HG03571 (cell line): ENCODE measurements around the gene STK4.
A peak's percentile ranks its signal among the peaks of the same experiment; 100 is the strongest.

Experiments
- ATAC-seq: cut with Tn5 transposase; IDR thresholded peaks from one replicate; pipeline ENCODE4 v1.9.1; 2021; ENCODE audit not compliant: unreplicated experiment

STK4 gene

DNA sequence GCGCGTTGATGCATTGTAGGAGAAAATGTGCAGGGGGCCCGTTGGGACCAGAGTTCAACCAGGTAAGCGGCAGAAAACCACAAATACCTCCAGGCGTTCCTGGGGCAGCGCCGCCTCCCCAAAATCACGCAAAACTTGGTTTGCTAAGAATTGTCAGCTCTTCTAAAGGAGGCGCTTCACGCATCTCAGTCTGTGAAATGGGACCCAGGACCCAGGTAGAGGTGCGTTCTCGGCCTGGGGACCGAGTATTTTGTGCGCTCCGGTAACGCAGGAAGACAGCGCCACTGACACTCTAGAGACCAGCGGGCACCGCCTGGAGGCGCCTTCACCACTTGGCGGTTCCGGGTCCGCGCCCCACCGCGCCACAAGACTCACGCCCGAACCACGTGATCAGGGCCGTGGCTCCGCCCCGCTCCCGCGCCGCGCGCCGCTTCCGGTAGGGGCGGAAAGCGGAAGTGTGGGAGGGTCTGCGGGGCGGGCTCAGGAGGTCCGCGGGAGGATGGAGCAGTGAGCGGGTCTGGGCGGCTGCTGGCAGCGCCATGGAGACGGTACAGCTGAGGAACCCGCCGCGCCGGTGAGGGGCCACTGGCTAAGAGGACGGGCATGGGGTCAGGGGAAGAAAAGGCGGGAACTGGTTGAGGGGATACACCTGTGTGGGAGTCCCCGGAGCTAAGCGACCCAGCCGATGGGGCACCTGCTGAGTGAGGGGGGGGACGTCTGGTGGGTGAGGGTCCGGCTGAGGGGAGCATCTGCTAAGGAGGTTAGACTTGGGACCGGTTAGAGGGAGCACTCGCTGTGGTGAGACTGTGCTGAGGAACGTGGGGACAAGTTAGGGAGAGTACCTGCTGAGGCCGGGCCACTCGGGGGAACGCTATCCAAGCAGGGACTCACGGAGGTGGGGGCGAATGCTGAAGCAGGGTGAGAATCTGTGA is at the start of gene STK4:
STK4 (plus strand) TSS at position 483 of the 932 bp plus-strand sequence; CDS start at position 540, 57 bp downstream.
- peak; percentile 58 for ATAC-seq

DNA sequence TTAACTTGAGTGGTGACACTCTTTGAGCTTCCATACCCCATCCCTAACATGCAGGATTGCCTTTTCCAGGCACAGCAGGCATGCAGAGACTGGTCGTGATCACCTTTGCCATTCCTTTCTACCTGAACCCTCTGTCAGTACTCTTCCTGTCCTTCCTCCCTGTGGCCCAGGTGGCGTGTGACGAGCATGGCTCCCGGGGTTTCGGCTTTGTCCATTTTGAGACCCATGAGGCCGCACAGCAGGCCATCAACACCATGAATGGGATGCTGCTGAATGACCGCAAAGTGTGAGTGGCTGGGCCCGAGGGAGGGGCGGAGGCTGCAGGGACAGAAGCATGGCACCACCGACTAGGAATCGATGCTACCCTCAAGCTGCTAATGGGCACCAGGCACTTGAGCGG is 49.7 kb upstream of the STK4 start:
- no peak for ATAC-seq

DNA sequence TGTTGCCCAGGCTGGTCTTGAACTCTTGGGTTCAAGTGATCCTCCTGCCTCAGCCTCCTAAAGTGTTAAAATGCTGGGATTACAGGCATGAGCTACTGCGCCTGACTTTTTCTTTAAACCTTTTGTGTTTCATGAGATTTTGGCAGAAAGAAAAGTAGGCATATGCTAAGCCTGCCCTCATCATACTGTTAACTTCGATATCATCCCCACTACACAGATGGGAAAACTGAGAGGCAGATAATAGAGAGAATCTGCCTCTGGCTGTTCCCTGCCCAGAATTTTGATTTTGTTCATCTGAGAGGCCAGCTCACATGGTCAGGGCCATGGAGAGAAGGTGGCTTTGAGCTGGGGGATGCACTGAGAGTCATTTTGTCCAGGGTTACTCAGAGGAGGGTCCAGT is 48.9 kb upstream of the STK4 start:
- ATAC-seq: no peak

DNA sequence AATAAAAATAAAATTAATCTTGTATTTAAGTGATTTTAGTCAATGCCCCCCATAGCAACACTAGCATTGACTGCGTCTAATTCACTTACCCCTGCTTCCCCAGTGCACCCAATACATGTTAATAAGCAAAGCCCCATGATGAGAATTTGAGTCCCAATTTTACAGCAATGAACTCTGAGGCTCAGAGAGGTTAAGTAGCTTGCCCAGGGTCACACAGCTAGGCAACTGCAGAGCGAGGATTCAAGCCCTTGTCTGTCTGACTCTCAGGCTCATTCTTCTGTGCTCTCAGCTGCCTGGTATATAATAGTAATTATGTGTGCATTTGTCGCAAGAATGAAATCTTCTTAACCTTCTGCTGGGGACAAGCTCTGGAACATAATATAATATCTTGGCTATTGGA is 48.0 kb upstream of the STK4 start:
- no peak for ATAC-seq

DNA sequence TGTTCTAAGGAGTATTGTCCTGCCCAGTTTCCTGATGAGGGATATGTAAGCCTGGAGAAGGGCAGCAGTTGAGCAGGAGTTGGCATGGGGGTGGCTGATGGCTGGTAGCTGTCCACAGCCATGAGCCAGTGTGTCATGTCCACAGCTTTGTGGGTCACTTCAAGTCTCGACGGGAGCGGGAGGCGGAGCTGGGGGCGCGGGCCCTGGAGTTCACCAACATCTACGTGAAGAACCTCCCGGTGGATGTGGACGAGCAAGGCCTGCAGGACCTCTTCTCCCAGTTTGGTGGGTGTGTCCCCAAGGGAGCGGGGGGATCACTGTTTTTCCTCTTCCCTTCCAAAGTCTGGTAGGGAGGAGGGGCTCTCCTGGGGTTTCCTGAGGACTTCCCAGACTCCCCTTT is 47.6 kb upstream of the STK4 start:
- no peak for ATAC-seq

DNA sequence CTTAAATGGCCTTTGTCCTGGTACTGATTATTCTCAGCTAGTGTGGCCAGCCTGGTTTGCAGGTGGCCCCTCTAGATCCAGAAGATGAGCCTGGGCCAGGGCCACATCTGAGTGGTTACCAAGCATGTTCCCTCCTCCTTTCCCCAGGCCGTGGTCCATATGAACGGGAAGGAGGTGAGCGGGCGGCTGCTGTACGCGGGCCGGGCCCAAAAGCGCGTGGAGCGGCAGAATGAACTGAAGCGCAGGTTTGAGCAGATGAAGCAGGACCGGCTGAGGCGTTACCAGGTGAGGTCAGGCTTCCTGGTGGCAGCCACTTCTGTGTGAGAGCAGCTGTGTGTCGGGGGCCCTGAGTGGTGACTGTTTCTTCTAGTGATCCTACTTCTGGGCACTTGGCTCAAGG is 44.9 kb upstream of the STK4 start:
- ATAC-seq: no peak

DNA sequence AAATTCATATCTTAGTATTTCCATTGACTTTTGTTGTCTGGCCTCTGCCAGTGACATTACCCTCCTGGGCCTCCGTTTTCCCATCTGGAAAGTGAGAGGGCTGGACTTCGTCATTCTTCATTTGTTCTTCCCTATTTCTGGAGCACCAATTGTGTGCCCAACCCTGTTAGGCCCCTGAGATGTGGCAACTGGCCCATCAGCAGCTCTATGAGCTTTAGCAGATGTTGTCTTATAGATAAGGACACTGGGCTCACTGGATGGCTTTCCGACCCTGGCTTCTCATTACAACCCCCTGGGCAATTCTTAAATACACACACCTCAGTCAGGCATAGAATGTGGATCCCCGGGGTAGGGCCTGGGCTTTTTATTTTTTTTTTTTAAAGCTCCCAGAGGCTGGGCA is 41.8 kb upstream of the STK4 start:
- ATAC-seq: no peak

DNA sequence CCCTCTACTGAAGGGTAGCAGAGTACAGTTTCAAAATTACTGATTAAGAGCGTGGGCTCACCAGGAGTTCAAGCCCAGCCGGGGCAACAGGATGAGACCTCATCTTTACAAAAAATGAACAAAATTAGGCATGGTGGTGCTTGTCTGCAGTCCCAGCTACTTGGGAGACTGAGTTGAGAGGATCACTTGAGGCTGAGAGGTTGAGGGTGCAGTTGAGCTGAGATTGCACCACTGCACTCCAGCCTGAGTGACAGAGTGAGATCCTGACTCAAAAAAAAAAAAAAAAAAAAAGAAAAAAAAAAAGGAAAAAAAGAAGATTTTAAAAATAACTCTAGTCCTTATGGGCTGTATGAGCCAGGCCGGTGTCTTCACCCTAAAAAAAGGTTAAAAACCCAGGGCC is 37.7 kb upstream of the STK4 start:
- no peak for ATAC-seq

DNA sequence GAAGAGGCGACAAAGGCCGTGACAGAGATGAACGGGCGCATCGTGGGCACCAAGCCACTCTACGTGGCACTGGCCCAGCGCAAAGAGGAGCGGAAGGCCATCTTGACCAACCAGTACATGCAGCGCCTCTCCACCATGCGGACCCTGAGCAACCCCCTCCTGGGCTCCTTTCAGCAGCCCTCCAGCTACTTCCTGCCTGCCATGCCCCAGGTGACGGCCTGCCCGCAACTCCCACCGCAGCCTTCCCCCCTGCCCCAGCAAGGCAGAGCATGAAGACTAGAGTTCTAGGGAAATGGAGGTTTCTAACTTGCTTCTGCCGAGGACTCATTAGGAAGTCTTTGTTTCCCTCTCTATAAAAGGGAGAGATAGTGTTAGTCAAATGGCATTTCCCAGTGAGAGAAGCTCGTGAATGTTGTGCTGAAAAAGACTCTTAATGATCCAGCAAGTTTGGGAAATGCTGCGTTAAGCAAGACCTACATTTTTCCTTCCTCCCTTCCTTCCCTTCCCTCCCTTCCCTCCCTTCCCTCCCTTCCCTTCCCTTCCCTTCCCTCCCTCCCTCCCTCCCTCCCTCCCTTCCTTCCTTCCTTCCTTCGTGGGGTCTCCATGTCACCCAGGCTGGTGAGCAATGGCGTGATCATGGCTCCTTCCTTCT is 35.7 kb upstream of the STK4 start:
- no peak for ATAC-seq

DNA sequence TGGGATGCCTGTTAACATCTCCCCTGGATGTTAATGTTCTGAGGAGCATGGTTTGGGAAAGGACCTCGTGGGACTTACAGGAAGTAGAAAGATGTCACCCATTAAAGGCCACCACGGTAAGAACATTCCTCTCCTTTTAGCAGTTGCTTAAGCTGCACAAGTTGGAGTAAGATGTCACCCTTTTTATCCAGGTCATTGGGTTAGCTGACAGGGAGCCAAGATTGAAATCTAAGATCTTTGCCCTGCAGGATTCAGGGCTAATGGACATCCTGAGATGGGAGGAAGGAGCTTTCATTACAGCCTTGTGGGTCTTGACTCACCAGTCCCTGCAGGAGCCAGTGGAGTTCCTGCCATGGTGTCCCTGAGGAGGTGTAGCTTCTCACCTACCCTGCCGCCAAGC is 34.4 kb upstream of the STK4 start:
- no peak for ATAC-seq

DNA sequence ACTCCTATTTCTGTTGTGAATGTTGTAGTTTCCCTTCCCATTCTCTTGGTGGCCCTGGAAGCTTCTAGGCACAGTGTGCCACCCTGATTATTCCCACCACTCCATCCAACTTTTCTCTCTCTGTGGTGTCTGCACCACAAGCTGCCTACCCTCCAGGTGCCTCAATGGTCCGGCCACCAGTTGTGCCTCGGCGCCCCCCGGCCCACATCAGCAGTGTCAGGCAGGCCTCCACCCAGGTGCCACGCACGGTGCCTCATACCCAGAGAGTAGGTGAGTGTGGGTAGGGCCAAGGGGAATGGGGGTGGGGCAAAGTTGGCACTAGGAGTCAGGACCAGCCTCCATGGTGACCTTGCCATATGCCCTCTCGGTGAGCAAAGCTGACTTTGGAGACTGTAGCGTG is 33.4 kb upstream of the STK4 start:
- ATAC-seq: no peak

DNA sequence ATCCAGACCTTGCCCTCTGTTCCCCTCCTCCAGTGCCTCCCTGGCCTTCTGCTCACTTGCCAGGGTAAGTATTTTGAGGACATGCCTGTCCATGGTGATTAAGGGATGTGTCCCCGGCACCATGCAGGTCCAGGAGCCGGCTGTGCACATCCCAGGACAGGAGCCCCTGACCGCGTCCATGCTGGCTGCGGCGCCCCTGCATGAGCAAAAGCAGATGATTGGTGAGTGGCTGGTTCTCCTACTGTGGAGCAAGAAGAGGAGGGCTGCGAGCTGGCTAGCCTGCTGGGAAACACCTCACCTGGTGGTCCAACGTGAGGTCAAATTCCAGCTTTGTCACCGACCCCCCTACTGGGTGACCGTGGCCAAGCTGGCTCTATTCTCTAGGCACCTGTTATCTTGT is 29.8 kb upstream of the STK4 start:
- ATAC-seq: no peak

DNA sequence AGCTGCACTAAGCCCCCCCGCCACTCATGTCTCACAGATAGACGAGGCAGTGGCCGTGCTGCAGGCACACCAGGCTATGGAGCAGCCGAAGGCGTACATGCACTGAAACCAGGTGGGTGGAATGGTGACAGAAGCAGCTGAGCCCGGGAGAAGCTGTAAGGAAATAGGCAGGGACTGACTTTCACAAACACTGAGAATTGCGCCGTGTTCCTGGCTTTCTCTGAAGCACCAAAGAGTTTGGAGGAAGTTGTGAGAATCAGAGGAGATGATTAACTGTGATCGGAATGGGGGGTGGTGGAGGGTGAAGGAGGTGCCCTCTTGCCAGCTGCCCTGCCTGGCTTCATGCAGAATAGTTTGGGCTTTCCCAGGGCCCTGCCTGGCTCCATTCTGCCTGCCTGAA is 27.7 kb upstream of the STK4 start:
- no peak for ATAC-seq

DNA sequence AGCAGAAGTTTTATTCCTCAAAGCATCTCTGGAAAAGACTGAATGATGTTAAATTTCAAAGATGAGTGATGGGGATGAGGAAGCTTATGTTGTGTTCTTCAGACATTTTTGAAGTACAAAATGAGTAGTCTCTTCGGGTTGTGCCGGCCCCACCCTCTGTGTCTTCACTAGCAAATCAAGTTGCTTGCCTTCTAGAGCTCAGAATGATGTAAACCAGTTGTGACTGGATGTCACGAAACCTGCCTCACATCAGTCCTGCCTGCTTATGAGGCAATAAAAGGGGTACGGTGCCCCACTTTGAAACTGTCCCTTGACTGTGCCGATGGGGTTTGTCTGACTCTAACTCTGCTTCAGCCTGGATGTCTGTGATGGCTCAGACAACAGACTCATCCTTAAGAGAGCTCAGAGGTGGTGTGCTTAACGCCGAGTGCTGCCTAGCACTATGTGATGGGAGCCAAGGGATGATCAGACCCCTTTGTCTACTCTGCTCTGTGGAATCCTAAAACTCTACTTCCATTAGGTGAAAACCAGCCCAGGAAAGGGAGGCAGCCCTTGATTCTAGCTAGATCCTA is 25.1 kb upstream of the STK4 start:
- no peak for ATAC-seq

DNA sequence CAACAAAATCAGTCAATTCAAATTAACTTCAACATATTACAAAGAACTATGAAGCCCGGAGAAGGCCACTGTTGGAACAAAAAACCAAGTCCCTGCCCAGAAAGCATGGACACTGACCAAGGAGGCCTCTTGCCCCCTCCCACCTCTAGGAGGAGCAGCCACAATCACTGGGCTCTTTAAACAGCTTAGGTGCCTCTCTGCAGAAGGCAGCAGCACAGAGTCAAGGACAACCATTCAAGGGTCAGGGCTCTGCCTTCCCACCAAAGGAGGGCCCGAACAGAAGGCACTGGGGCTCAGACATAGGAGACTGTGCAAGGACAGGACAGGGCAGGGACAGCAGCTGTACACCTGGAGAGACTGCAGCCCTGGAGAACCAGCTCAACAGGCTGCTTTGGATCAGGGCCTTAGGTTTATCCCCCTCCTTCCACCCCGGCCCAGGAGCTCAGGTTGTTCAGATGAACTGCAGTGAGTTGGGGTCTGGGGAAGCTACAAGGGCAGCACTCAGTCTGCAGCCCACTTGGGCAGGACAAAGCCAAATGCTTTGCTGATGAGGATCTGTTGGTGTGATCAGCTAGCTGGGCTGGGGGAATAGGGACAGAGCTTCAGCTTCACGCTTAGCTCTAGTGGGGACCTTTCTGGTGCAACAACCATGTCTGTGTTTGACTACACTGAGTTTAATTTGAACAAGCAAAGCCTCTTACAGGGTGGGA is 23.9 kb upstream of the STK4 start:
- ATAC-seq: no peak

DNA sequence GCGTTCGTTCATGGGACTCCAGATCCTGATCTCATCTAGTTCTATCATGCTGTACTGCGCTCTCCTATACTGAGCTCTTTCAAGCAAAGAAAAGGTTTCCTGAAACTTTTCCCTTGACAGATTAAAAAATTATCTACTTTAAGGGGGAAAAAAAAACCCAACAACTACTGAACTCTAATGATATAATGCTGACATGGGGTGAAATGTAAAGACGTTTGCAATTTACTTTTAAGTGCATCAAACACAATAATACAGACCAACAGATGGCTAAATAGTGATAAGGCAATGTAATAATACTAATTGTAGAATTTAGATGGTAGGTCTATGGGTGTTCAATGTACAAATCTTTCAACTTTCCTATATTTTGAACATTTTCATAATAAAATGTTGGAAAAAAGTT is 22.5 kb upstream of the STK4 start:
- ATAC-seq: no peak

DNA sequence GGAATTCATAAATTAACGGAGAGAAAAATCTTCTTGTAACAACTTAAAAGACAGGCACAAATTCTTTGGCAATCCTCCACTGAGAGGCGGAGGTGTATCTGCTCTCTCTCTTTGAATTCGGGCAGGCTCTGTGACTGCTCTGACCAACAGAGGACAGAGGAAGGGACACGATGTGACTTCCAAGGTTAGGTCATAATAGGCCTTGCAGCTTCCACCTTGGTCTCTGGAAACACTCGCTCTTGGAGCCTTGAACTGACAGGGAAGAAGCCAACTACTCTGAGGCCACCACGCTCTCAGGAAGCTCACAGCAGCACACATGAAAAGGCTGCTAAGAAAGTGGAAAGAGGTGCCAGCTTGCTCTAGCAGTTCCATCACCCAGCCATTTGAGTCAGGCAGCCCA is 21.1 kb upstream of the STK4 start:
- ATAC-seq: no peak

DNA sequence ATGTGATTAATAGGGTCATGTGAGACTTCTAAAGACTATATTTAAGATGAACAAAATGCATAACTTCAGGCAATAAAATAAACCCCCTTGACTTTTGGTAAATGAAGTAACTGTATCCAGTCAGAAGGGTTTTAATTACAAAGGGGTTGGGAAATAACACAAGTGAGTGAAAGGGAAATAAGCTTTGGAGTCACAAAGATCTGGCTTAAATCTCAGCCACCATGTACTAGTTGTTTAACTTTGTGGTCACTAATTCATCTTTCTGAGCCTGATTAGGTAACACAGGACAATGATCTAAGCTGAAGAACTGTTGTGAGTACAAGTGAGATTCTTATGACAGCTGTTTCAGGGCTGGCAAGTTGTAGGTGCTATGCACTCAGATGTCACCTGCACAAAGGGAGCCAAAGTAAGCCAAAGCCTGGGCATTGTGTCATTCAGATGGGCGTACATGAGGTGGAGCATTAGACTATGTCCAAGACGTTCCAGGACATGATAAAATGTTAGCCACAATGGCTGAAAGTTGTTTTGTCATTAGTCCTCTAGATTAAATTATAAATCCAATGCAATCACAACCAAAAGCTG is 19.9 kb upstream of the STK4 start:
- no peak for ATAC-seq

DNA sequence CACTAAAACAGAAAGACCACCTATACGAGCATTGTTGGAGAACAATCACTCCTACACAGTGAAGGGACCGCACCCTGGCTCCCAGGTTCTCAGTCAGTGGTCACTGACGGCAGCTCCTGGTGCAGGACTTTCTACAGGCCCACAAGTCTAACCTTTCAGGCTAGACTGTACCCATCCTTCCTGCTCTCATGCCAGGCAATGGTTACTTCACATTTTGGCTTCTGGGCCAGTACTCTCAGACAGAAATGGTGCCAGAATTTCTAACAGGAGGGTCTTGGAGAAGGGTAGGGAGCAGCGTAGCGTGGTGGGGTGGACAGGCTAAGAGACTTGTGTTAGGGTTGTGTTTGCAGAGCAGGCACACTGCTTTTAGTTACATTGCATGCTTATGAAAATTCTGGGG is 18.2 kb upstream of the STK4 start:
- ATAC-seq: no peak

DNA sequence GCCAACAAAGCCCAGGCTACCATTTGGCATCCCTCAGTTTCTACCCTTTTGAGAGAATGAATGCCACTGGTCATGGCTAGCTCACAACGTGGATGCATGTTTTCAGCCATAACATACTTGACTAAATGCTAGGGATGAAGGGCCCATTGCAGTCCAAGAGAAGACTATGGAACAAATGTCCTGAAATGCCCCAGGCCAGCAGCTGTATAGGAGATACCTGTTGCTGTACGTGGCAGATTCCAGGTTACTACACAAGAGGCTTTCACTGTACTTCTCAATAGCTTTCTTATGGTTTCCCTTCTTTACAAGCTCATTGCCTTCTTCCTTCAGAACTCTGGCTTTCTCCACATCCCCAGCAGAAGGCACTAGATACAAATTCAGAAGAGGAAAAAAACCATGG is 17.8 kb upstream of the STK4 start:
- no peak for ATAC-seq

DNA sequence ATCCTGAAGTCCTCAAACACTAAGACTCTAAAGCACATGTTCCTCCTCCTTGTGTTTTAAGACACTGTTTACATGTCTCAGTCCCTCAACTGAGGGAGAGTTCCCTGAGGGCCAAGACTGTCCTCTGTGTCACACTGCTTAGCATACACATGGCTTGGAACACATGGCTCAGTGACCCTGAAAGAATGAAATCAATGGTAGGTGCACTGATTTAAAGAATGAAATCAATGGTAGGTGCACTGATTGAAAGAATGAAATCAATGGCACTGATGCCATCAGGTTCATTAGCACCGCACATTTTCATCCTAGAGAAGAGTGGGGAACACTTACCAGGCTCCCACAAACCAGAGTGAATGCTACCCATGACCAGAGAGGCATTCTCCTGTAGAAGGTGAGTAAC is 15.9 kb upstream of the STK4 start:
- ATAC-seq: no peak
